BJ (cell line): ENCODE measurements around the gene ZNF681. TPM values are rescaled to one million over a fixed set of nuclear protein-coding genes. Genes with fewer than 3 reads are reported as not detected.
"Not testable (repeated sequence)": the region's sequence is repeated elsewhere in the genome, so short reads cannot be mapped to it uniquely, and the experiment has no call there.

Source experiments
- CTCF ChIA-PET: fragments of 350-600 bp; formaldehyde crosslinking; extraction: SDS; loops from one replicate; lab custom pipeline; 2021; ENCODE audit warnings: antibody characterized with exemption, inconsistent platforms; lab: Yijun Ruan, JAX
- POLR2A ChIA-PET: fragments of 300-600 bp; sonication (Branson Sonifier 250); formaldehyde crosslinking; extraction: SDS; loops from one replicate; lab custom pipeline; 2021; ENCODE audit warnings: antibody characterized with exemption; lab: Charles Lee
- DNase-seq: peaks from one replicate; pipeline ENCODE4 v3.0.0-alpha.2; 2011; ENCODE audit warnings: low read depth
- H3K27me3 ChIP-seq: 2 replicates; pipeline ENCODE4 v1.6.0; 2011; ENCODE audit warnings: low read length; ENCODE audit not compliant: control insufficient read depth, insufficient read depth
- H3K36me3 ChIP-seq: 2 replicates; pipeline ENCODE4 v1.5.1; 2011; ENCODE audit warnings: low read length; ENCODE audit not compliant: control insufficient read depth, insufficient read depth
- H3K4me3 ChIP-seq: 2 replicates; pipeline ENCODE4 v1.5.1; 2011; ENCODE audit warnings: low read depth, mild to moderate bottlenecking, control low read depth, low read length
- CTCF ChIP-seq: IDR thresholded peaks from 2 replicates; pipeline ENCODE4 v1.5.1; 2011; ENCODE audit warnings: low read depth, mild to moderate bottlenecking, control low read depth, inconsistent platforms, low read length, moderate library complexity; ENCODE audit not compliant: insufficient read depth
- polyA plus RNA-seq: library from polyadenylated mRNA; depleted of rRNA; stranded (reverse); fragments of >200 nt; gene quantifications from 2 replicates; pipeline ENCODE4 v1.2.3, GENCODE V29; 2011

The ZNF681 gene
- polyA plus RNA-seq, 1 experiment: 0.04 TPM

- H3K36me3 ChIP-seq: no peaks in the 10 kb centered on the region
- no peak for TF ChIP-seq CTCF
- no peak overlapping the region for H3K4me3 ChIP-seq
- ChIA-PET POLR2A (no interaction called here), CTCF (no interaction called here)
- H3K27me3 ChIP-seq: no peaks in the 10 kb centered on the region
- no peak for DNase-seq
Observed at GRCh38 chr19:23779645-23780044, 21.0 kb upstream of the ZNF681 start.

GRCh38 chr19:23778566-23778965 lies 19.9 kb upstream of the ZNF681 start:
- ChIA-PET POLR2A (no interaction called here), CTCF (no interaction called here)
- DNase-seq: no peak
- H3K4me3 ChIP-seq: no peak overlapping the region
- no peaks in the 10 kb centered on the region for H3K27me3 ChIP-seq
- no peak for TF ChIP-seq CTCF
- no peaks in the 10 kb centered on the region for H3K36me3 ChIP-seq

- POLR2A ChIA-PET, CTCF ChIA-PET, H3K36me3 ChIP-seq, H3K27me3 ChIP-seq, DNase-seq, H3K4me3 ChIP-seq: not testable (repeated sequence)
Observed at GRCh38 chr19:23778036-23778435, 19.3 kb upstream of the ZNF681 start.

GRCh38 chr19:23777216-23777615 lies 18.5 kb upstream of the ZNF681 start:
- H3K27me3 ChIP-seq: no peaks in the 10 kb centered on the region
- CTCF ChIA-PET: no interaction called here
- TF ChIP-seq CTCF: no peak
- no peaks in the 10 kb centered on the region for H3K36me3 ChIP-seq
- POLR2A ChIA-PET: no interaction called here
- no peak overlapping the region for H3K4me3 ChIP-seq
- no peak for DNase-seq

GRCh38 chr19:23776507-23777205 lies 18.0 kb upstream of the ZNF681 start:
- DNase-seq: no peak
- no peaks in the 10 kb centered on the region for H3K27me3 ChIP-seq

More at GRCh38 chr19:23776507-23777205, 18.0 kb upstream of the ZNF681 start:
- no peak for TF ChIP-seq CTCF
- Histone ChIP-seq H3K36me3 (no peaks in the 10 kb centered on the region), H3K4me3 (no peak overlapping the region)
- POLR2A ChIA-PET: no interaction called here
- CTCF ChIA-PET: no interaction called here
